Measurements from ENCODE around the gene IHH.

DNA sequence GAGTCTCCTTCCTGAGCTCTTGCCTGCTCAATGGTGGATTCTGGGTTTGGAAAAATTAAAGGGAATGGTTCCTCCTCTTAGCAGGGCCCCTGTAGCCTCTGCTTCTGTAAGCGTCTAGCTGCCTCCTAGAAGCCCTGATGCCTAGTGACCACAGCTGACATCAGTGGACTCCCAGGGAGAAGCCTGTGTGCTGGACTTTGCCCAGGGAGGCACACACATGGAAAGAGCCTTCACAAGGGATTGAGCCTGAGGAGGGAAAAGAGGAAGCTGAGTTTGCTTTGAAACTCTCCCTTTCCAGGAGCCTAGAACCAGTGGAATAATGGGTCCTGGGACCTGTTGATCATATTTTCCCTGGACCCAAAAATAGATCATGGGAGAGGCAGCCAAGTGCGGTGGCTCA lies 18.0 kb downstream of the IHH start:
- no peak for TF ChIP-seq POLR2A (IDR thresholded peaks at IDR 0.05; ENCODE audit: low read length)
- TF ChIP-seq GATA1 (IDR thresholded peaks at IDR 0.05; ENCODE audit: low read depth, low read length) = no peak
